LNCAP (cell line): ENCODE measurements around the gene RABEP2.

Source experiments
- CTCF ChIP-seq: fragments of 450-650 bp; IDR thresholded peaks from 2 replicates; pipeline ENCODE4 v1.5.1; 2017; ENCODE audit warnings: mild to moderate bottlenecking

Gene RABEP2

GRCh38 chr16:28898942-28899341 is 26.1 kb downstream of the RABEP2 start:
- no peak for TF ChIP-seq CTCF

- no peak for TF ChIP-seq CTCF
Measured at GRCh38 chr16:28898266-28898665, 26.8 kb downstream of the RABEP2 start.

- no peak for TF ChIP-seq CTCF
Measured at GRCh38 chr16:28897826-28898225, 27.2 kb downstream of the RABEP2 start.

GRCh38 chr16:28895609-28896008 is 29.4 kb downstream of the RABEP2 start:
- TF ChIP-seq CTCF: no peak

- TF ChIP-seq CTCF: no peak
Measured at GRCh38 chr16:28893291-28893690, 31.7 kb downstream of the RABEP2 start.

GRCh38 chr16:28891964-28892890 is 32.8 kb downstream of the RABEP2 start:
- TF ChIP-seq CTCF: no peak

GRCh38 chr16:28886945-28887344 is 38.1 kb downstream of the RABEP2 start:
- no peak for TF ChIP-seq CTCF
